Nephron (organoid): ENCODE results near the gene MEGF6.

Experiments
- H3K27ac Mint-ChIP-seq, 3 experiments: 2 replicates each; pipeline ENCODE4 v1.8.0; 2020; ENCODE audit warnings: mixed read lengths in 3 of 3, mild to moderate bottlenecking in 2 of 3, moderate library complexity in 1 of 3
- H3K27me3 Mint-ChIP-seq: 2 replicates; pipeline ENCODE4 v1.8.0; 2021; ENCODE audit warnings: low read depth, mild to moderate bottlenecking, moderate library complexity, mixed read lengths
- H3K36me3 Mint-ChIP-seq: 2 replicates; pipeline ENCODE4 v1.8.0; 2020; ENCODE audit warnings: low read depth, mixed read lengths
- H3K4me1 Mint-ChIP-seq: 2 replicates; pipeline ENCODE4 v1.8.0; 2020; ENCODE audit warnings: mixed read lengths
- H3K4me3 Mint-ChIP-seq, 3 experiments: 2 replicates each; pipeline ENCODE4 v1.8.0; 2020; ENCODE audit warnings: mild to moderate bottlenecking in 3 of 3, mixed read lengths in 3 of 3, moderate library complexity in 2 of 3
- H3K9me3 Mint-ChIP-seq: 2 replicates; pipeline ENCODE4 v1.8.0; 2020; ENCODE audit warnings: mixed read lengths
- CTCF ChIP-seq, 3 experiments: fragments of 200-600 bp; sonication (generic); IDR thresholded peaks; one replicate each; pipeline ENCODE4 v1.5.0; 2021; ENCODE audit warnings: antibody characterized with exemption in 3 of 3; ENCODE audit not compliant: unreplicated experiment in 3 of 3

Gene MEGF6

DNA sequence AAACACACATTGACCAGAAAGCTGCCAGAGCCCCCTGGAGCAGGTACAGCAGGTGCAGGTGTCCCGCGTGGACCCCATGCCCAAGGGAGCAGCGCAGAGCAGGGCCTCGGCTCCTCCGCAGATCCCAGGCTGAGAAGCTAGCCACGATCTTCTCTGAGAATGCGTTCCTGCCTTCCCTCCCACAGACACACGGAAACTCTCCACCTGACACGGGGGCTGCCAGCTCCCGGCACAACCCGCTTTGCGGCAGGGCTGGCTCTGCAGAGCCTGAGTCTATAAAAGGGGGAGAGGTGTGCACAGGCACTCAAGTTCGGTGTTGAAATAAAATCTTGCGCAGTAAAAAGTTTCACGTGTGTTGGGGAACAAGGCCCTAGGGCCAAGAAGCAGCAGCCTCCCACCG is 9.6 kb downstream of the MEGF6 start:
- peaks cover 9% of the 10 kb centered on the region for H3K27me3 Mint-ChIP-seq
- H3K4me1 Mint-ChIP-seq, result peaks cover 14% of the 10 kb centered on the region
- H3K4me3 Mint-ChIP-seq, result no peak overlapping the region
- no peak for TF ChIP-seq CTCF (IDR thresholded peaks at IDR 0.05; ENCODE audit: unreplicated experiment in 3 of 3)
- no peaks in the 10 kb centered on the region for H3K9me3 Mint-ChIP-seq
- peaks cover 3% of the 10 kb centered on the region for H3K36me3 Mint-ChIP-seq
- no peak overlapping the region for H3K27ac Mint-ChIP-seq

DNA sequence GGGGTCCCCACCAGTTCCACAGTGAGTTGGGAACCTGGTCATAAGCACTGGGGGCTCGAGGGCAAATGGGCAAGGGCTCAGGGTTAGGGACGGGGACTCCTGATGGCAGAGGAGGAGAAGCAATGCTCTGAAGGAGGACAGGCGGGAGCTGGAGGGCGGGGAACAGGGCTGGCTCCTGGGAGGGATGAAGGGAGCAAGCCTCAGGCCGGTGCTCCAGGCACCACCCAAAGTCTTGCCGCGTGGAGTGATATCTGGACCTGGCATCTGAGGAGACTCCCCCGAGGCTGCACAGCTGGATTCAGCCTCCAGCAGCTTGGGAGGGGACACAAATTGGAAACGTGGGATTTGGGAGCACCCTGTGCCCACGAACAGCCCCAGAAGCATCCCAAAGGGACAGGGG is 11.0 kb downstream of the MEGF6 start:
- TF ChIP-seq CTCF (IDR thresholded peaks at IDR 0.05; ENCODE audit: unreplicated experiment in 3 of 3), result no peak
- H3K27ac Mint-ChIP-seq, result no peak overlapping the region
- no peak overlapping the region for H3K4me3 Mint-ChIP-seq
- peaks cover 14% of the 10 kb centered on the region for H3K4me1 Mint-ChIP-seq
- H3K27me3 Mint-ChIP-seq, result peaks cover 9% of the 10 kb centered on the region
- no peaks in the 10 kb centered on the region for H3K9me3 Mint-ChIP-seq
- H3K36me3 Mint-ChIP-seq, result peaks cover 3% of the 10 kb centered on the region

DNA sequence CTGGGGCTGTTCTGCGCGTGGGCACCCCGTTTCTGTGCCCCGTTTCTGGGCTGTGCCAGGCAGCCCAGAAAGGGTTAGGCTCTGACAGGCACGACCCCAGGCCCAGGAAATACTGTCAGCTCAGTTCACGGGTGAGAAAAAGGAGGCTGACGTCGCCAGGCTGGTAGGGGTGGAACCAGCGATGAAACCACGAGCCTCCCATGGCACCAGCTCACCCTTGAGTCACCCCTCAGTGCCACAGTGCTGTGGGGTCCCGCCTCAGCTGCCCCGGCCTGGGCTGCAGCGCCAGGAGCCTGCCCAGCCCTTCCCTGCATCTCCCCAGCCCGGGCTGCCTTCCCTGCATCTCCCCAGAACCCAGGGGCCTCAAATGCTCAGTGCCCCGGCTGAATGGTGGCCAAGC is 11.5 kb downstream of the MEGF6 start:
- H3K27me3 Mint-ChIP-seq, result peaks cover 9% of the 10 kb centered on the region
- no peak for TF ChIP-seq CTCF (IDR thresholded peaks at IDR 0.05; ENCODE audit: unreplicated experiment in 3 of 3)
- no peak overlapping the region for H3K27ac Mint-ChIP-seq
- H3K36me3 Mint-ChIP-seq, result peaks cover 3% of the 10 kb centered on the region
- H3K4me1 Mint-ChIP-seq, result peaks cover 14% of the 10 kb centered on the region
- no peak overlapping the region for H3K4me3 Mint-ChIP-seq
- H3K9me3 Mint-ChIP-seq, result no peaks in the 10 kb centered on the region

DNA sequence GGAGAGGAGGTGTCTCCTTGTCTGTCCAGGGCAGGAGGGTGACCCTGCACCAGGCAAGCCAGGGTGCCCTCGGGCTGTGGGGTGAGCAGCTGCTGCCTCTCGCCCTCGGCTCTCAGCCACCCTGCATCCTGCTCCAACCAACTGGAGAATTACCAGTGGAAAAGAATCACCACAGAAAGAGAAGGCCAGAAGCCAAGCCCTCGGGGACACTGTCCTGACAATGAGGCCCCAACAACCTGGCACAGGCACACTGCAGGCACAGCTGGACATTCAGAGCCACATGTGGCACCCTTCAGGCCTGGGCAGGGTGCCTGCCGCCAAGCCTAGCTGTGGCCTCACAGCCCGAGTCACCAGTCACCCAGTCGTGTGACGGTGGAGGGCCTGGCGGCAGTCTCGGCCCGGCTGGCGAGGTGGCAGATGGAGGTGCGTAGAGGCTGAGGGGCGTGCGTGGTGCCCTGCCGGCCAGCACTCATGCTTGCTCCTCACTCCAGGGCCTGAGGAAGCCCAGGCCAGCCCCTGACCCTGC is 12.0 kb downstream of the MEGF6 start:
- Mint-ChIP-seq H3K27ac (no peak overlapping the region), H3K4me3 (no peak overlapping the region), H3K36me3 (peaks cover 3% of the 10 kb centered on the region), H3K27me3 (peaks cover 9% of the 10 kb centered on the region), H3K9me3 (no peaks in the 10 kb centered on the region), H3K4me1 (peaks cover 14% of the 10 kb centered on the region)
- TF ChIP-seq CTCF (IDR thresholded peaks at IDR 0.05; ENCODE audit: unreplicated experiment in 3 of 3), result no peak

DNA sequence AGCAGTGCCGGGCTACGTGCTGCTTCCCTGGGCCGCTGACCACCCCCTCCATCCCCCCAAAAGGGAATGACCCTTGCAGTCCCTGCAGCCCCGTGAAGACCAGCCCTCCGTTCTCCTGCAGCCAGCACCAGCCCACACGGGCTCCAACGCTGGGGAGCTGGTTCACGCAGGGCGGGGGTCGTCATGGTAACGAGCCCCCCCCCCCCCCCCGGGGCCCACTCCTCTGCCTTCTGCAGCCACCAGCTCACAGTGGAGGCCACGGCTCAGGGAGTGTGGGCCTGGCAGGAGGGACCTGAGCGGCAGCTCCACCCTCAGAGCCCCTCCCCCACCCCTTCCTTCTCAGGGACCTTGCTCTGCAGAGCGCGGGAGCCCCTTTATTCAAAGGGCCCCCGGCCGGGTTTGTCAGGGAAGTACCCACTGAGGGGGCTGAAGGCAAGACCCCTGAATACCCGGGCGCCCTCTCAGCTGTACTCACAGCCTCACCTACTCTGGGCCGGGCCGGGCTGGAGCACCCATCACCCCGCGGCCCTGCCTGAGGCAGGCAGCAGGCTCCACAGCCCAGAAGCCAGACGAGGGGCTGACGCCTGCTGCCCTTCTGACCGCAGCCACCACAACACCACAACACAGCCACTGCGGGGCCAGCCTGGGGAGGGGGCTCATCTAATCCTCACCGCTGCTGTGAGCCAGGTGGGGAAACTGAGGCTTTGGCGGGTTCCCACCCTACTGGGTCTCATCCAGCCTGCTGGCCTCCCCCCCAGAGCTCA is 12.6 kb downstream of the MEGF6 start:
- peaks cover 9% of the 10 kb centered on the region for H3K27me3 Mint-ChIP-seq
- H3K27ac Mint-ChIP-seq, result peak overlapping the region; percentile 47 to 82 (median 70)
- H3K9me3 Mint-ChIP-seq, result no peaks in the 10 kb centered on the region
- no peak for TF ChIP-seq CTCF (IDR thresholded peaks at IDR 0.05; ENCODE audit: unreplicated experiment in 3 of 3)
- peaks cover 14% of the 10 kb centered on the region for H3K4me1 Mint-ChIP-seq
- peaks cover 3% of the 10 kb centered on the region for H3K36me3 Mint-ChIP-seq
- H3K4me3 Mint-ChIP-seq, result peak overlapping the region; percentile 46 to 69 (median 53)

DNA sequence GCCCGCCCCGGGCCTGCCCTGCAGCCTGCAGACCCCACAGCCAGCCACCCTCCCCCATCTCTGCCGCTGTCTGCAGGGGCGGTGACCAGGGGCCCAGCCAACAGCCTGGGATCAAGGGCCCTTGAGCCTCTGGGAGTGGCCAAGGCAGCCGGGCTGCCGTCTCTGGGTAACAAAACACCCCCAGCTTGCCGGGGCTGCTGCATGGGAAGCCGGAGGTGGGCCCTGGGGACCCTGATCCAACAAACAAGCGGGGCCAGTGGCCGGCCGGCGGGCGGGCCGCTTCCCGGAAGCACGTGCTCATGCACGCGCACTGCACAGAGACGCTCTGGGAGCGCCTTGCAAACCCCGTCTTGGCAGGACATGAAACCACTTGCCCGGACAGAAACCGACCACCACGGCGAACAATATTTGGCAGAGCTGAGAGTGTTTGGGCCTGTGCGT is 13.2 kb downstream of the MEGF6 start:
- peaks cover 9% of the 10 kb centered on the region for H3K27me3 Mint-ChIP-seq
- peaks cover 14% of the 10 kb centered on the region for H3K4me1 Mint-ChIP-seq
- peak overlapping the region; percentile 53 to 69 (median 56) for H3K4me3 Mint-ChIP-seq
- H3K36me3 Mint-ChIP-seq, result peaks cover 3% of the 10 kb centered on the region
- peak overlapping the region; percentile 47 to 82 (median 70) for H3K27ac Mint-ChIP-seq
- no peaks in the 10 kb centered on the region for H3K9me3 Mint-ChIP-seq
- no peak for TF ChIP-seq CTCF (IDR thresholded peaks at IDR 0.05; ENCODE audit: unreplicated experiment in 3 of 3)
